GM18520 (cell line): ENCODE measurements around the gene ZNF606.
A peak's percentile ranks its signal among the peaks of the same experiment; 100 is the strongest.
"Not testable (repeated sequence)": the region's sequence is repeated elsewhere in the genome, so short reads cannot be mapped to it uniquely, and the experiment has no call there.

Source experiments
- ATAC-seq: cut with Tn5 transposase; IDR thresholded peaks from one replicate; pipeline ENCODE4 v1.9.1; 2021; ENCODE audit not compliant: unreplicated experiment

The ZNF606 gene

DNA sequence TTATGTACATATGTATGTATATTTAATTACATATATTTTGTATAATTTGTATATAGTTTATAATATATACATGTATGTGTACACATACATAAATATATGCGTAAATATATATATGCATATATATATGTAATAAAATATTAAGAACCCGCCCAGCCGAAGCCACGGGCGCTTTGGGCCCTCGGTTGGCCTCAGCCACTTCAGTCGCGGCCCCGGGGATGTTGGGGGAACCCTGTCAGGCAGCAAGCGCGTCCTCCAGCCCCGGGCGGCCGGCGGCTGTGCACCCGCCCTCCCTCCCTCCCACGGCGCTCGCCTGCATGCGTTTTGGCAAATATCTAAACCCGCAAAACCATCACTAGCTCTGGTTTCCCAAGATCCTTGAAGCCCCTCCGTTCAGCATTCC is 7.9 kb upstream of the ZNF606 start:
- no peak for ATAC-seq

DNA sequence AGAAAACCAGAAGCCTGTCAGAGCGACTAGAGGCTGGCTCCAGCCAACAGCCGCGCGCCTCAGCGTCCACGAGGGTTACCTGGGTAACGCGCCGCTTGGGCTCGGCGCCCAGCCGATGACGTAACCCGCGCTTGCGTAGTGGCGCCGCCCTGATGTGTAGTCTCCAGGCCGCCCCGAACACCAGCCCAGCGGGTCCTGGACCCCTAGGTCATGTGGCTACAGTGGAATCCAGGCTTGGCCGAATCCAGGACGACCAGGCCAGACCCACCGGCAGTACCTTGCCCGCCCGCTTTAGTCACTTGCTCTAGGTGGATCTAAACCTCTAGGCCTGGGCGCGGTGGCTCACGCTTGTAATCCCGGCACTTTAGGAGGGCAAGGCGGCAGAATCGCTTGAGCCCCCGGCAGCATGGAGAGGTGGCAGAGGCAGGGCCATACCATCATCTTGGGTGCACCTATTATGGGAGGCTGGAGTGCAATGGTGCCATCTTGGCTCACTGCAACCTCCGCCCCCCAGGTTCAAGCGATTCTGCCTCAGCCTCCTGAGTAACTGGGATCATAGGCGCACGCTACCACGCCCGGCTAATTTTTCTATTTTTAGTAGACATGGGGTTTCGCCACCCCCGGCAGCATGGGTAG is 7.2 kb upstream of the ZNF606 start:
- no peak for ATAC-seq

DNA sequence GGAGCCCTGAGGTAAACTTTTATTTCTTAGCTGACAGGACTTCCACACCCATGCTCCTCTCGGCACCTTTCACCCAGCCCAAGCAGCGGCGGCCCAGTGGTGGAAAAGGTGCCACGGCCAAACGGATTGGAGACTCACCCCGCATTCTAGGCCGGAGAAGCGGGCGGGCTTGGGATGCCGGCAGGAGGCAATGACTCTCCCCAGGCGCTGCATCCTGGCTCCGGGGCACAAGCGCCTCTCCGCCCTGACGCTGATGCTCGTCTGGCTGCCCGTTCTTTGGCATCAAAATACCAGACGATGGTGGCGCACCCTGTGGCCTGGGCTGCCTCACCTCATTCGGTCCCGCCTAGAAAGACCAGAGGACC is 6.7 kb upstream of the ZNF606 start:
- ATAC-seq = no peak

DNA sequence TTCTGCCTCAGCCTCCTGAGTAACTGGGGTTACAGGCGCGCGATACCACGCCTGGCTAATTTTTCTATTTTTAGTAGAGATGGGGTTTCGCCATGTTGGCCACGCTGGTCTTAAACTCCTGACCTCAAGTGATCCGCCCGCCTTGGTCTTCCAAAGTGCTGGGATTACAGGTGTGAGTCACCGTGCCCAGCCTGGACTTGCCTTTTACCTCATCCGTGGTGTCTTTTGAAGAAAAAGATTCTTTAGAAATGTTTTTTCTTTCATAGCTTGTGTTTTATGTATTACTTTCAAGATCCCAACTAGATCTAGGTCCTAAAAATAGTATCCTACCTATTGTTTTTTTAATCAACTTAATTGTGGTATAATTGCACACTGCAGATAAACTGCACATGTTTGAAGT is 6.3 kb upstream of the ZNF606 start:
- ATAC-seq = not testable (repeated sequence)

DNA sequence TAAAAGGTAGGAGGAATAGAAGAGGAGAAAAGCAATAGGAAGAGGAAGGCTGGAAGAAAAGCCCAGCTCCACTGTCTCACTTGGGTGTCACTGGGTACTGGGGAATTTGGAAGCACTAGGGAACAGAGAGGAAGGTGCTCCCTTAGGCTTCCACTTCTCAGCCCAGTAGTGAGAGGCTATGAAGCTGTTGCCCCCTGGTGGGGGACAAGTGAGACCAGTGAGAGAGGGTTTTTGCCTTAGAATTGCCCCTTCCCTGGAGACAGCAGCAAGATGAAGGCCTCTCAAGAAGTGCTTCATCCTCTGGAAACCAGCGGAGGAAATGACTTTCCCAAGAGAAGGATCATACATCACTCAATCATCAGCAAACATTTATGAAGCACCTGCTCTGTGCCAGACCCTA is 4.7 kb upstream of the ZNF606 start:
- ATAC-seq = no peak

DNA sequence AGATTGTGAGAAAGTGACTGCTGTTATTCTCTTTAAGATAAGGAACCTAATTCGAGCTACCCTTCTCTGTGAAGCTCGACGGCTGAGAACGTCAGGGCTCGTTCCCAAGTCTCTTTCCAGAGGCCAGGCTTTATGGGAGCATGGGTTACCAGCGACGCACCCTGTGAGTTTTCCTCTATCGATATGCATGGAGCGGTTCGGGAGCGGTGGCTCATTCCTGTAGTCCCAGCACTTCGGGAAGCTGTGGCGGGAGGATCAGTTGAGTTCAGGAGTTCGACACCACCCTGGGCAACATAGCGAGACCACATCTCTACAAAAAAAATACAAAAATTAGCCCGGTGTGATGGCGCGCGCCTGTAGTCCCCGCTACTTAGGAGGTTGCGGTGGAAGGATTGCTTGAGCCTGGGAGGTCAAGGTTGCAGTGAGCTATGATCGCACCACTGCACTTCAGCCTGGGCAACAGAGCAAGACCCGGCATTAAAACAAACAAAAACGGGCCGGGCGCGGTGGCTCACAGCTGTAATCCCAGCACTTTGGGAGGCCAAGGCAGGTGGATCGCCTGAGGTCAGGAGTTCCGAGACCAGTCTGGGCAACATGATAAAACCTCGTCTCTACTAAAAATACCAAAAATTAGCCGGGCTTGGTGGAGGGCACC is 681 bp upstream of the ZNF606 start:
- ATAC-seq = no peak

- no peak for ATAC-seq
Measured at GRCh38 chr19:58001895-58002369, 688 bp downstream of the ZNF606 start.

GRCh38 chr19:58000677-58001076 is 1.9 kb downstream of the ZNF606 start:
- ATAC-seq = no peak

DNA sequence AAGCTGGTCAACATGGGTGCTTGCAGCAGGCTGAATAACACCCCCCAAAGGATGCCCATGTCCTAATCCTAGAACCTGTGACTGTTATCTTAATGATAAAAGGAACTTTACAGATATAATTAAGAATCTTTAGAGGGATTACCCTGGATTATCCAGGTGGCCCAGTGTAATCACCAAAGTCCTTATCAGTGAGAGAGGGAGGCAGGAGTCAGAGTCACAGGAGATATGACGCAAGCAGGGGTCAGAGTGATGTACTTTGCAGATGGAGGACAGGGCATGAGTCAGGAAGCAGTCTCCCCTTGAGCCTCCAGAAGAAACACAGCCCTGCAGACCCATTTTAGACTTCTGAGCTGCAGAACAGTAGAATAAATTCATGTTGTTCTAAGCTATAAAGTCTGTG is 9.8 kb downstream of the ZNF606 start:
- no peak for ATAC-seq

DNA sequence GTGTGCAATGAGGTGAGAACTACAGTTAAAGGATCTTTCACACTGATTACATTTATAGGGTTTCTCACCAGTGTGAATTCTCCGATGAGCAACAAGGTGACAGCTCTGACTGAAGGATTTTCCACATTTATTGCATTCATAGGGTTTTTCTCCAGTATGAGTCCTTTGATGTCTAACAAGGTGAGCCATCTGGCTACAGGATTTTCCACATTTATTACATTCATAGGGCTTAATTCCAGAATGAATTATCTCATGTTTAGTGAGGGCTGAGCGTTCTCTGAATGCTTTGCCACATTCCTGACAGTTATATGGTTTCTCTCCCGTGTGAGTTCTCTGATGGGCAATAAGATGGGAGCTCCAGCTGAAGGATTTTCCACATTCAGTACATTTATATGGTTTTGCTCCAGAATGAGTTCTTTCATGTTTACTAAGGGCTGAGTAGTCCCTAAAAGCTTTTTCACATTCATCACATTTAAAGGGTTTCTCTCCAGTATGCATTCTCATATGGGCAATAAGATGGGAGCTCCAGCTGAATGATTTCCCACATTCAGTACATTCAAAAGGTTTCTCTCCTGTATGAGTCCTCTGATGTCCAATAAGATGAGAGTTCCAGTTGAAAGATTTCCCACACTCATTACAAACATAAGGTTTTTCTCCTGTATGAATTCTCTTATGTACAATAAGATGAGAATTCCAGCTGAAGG is 23.9 kb downstream of the ZNF606 start:
- ATAC-seq = no peak

GRCh38 chr19:57974434-57974833 is 28.2 kb downstream of the ZNF606 start, which contains the start of gene C19orf18:
Gene C19orf18 (minus strand): TSS chr19:57974534. CDS start chr19:57974432, 102 bp downstream.
- no peak for ATAC-seq

- ATAC-seq = no peak
Measured at GRCh38 chr19:57964761-57965160, 37.9 kb downstream of the ZNF606 start.

DNA sequence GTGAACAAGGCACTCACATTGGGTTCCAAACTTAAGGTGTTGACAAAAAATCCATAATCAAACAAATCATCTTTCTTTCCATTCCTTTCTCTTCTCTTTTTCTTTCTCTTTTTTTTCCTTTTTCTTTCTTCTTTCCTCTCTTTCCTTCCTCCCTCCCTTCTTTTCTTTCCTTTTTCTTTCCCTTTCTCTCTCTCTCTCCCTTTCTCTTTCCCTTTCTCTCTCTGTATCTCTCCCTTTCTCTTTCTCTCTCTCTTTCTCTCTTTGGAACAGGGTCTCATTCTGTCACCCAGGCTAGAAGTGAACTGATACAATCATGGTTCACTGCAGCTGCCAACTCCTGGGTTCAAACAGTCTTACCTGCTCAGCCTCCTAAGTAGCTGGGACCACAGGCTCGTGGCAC is 40.8 kb downstream of the ZNF606 start:
- no peak for ATAC-seq

- ATAC-seq = no peak
Measured at GRCh38 chr19:57954996-57955395, 47.6 kb downstream of the ZNF606 start.

DNA sequence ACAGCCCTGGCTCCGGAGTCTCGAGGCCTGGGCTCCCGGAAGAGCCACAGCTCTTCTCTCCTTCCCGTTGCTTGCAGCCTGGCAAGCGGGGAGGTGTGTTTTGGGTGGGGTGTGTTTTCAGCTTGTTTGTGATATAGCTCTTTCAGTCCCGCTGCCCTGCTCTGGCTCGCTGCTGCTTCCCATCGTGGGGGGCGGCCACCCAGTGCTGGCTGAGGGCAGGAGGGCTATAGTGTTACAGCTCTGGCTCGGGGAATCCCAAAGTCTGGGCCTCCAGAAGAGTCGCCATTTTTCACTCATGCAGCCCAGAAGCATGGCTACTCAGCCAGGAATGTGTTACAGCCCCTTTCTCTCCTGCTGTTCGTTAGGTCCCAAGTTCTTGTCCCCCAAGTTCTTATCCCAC is 52.9 kb downstream of the ZNF606 start:
- ATAC-seq = no peak

GRCh38 chr19:57949296-57949695 is 53.3 kb downstream of the ZNF606 start:
- ATAC-seq = no peak

- peak; percentile 50 for ATAC-seq
Measured at GRCh38 chr19:57947419-57948134, 55.0 kb downstream of the ZNF606 start, which contains the start of gene ZNF256. Gene ZNF256 (minus strand): TSS chr19:57947706. CDS start chr19:57947474, 232 bp downstream.

- ATAC-seq = no peak
Measured at GRCh38 chr19:57947088-57947418, 55.6 kb downstream of the ZNF606 start.

- no peak for ATAC-seq
Measured at GRCh38 chr19:57946316-57946715, 56.3 kb downstream of the ZNF606 start.

DNA sequence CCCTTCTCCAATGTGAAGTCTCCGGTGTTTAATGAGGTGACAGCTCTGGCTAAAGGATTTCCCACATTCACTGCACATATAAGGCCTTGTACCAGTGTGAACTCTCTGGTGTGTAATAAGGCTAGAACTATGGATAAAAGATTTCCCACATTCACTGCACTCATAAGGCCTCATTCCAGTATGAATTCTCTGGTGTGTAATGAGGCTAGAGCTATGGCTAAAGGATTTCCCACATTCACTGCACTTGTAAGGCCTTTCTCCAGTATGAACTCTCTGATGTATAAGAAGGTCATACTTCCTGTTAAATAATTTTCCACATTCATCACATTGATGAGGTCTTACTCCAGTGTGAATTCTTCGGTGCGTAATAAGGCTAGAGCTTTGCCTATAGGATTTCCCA is 61.0 kb downstream of the ZNF606 start:
- ATAC-seq = no peak

- ATAC-seq = no peak
Measured at GRCh38 chr19:57935731-57936130, 66.9 kb downstream of the ZNF606 start.
